Right cardiac atrium (tissue), 5 donors: Measurements from ENCODE around the gene TMEM18. TPM values are rescaled to one million over a fixed set of nuclear protein-coding genes. Genes with fewer than 3 reads are reported as not detected.
"Not testable (repeated sequence)": the region's sequence is repeated elsewhere in the genome, so short reads cannot be mapped to it uniquely, and the experiment has no call there.

ENCODE experiments used
- ATAC-seq, 2 donors: fragments of 200-7000 bp; cut with Tn5 transposase; one replicate each; pipeline versions ENCODE4 v1.8.0 to v1.9.1; 2020; ENCODE audit warnings: moderate library complexity in 2 of 2, mild to moderate bottlenecking in 1 of 2
- DNase-seq, 3 donors: peaks; one replicate each; pipeline ENCODE4 v3.0.0-alpha.2; 2020
- H3K27ac ChIP-seq: one replicate; pipeline ENCODE4 v1.5.1; 2013; ENCODE audit warnings: mild to moderate bottlenecking, low read length, control low read depth, moderate library complexity
- H3K27me3 ChIP-seq: one replicate; pipeline ENCODE4 v1.6.1; 2013; ENCODE audit not compliant: control insufficient read depth, insufficient read depth
- H3K4me1 ChIP-seq: one replicate; pipeline ENCODE4 v1.6.1; 2013; ENCODE audit warnings: low read length; ENCODE audit not compliant: control insufficient read depth, insufficient read depth
- H3K4me3 ChIP-seq: one replicate; pipeline ENCODE4 v1.5.1; 2013; ENCODE audit warnings: low read length, control low read depth
- H3K9me3 ChIP-seq: one replicate; pipeline ENCODE4 v1.6.1; 2013; ENCODE audit warnings: low read length; ENCODE audit not compliant: control insufficient read depth
- WGBS: extraction: QIAGEN DNeasy Blood & Tissue Kit; methylation state at CpG from one replicate; pipeline ENCODE4 v1.1.7; 2013; 5-methylcytosine and 5-hydroxymethylcytosine counted together
- intact Hi-C, 4 donors: fragments of 100-400 bp; cut with DNase I; formaldehyde crosslinking; loops; one replicate each; pipeline versions ENCODE4 v1.11.0 to v1.14.0; 2022 to 2023
- polyA plus RNA-seq: library from polyadenylated mRNA; stranded (reverse); fragments of 200-250 nt; gene quantifications from one replicate; pipeline ENCODE4 v1.2.3, GENCODE V29; 2013
- total RNA-seq, 4 donors: library from RNA; stranded (reverse); fragmentation: NEBNext Ultra II Directional; extraction: Animal tissue kit (Norgen Biotek cat#: 25700); gene quantifications; one replicate each; pipeline ENCODE4 v1.2.1, GENCODE V29; 2021
- donor health status: healthy with polysubstance abuse.
- donor health status: DM: no; HTN: yes; CAD: no.
- donor health status: DM: no; HTN: no; CAD: no.
- donor health status: DM: no; HTN: yes; CAD: no; lungs with severe emphysema.
- donor health status: DM: yes; HTN: yes; CAD: no.

TMEM18 gene
- total and polyA plus RNA-seq, 5 donors: 10.6 to 16.4 (median 14.8) TPM

DNA sequence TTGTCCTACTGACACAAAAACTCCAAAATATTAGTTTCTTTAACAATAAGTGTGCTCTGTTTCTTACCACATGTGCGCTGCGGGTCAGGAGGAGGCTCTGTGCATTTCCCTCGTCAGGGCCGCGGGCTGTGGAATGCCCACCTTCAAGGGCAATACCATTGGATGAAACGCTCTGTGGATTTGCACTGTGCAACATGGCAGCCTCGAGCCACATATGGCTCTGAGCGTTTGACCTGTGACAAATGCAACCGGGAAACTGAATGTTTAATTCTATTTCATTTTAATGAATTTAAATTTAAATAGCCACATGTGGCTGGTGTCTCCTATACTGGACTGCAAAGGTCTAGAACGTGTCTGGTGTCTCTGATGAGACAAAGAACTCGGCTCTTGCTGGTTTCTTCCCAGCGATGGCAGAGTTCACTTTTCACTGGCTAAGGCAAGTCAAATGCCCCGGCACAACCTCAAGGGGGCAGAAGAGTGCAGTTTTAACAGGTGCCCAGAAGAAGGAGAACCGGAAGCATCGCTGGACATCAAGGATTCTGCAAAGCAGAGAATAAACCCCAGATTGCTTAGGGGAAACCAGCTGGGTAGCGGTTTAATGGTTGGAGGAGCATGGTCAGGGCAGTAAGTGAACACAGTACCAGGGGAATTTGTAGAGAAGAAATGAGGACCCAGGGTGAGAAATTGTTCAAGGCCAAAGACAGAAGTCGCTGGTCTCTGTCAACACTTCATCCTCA, 37.0 kb upstream of the TMEM18 start:
- no peak overlapping the region for H3K4me3 ChIP-seq
- H3K27me3 ChIP-seq: no peaks in the 10 kb centered on the region
- H3K9me3 ChIP-seq: no peaks in the 10 kb centered on the region
- WGBS: 58% methylated on average over 17 of the region's 17 CpGs
- no peaks in the 10 kb centered on the region for H3K4me1 ChIP-seq
- H3K27ac ChIP-seq: no peak overlapping the region
- ATAC-seq (peak; percentile 47 to 48), DNase-seq (peak in 1 of 3 donors; percentile 49)
- intact Hi-C loops: loop anchor here in 3 of 4 donors (10.0 kb wide), 1 partner anchor 831 kb away; no protein-coding TSS in a partner anchor

DNA sequence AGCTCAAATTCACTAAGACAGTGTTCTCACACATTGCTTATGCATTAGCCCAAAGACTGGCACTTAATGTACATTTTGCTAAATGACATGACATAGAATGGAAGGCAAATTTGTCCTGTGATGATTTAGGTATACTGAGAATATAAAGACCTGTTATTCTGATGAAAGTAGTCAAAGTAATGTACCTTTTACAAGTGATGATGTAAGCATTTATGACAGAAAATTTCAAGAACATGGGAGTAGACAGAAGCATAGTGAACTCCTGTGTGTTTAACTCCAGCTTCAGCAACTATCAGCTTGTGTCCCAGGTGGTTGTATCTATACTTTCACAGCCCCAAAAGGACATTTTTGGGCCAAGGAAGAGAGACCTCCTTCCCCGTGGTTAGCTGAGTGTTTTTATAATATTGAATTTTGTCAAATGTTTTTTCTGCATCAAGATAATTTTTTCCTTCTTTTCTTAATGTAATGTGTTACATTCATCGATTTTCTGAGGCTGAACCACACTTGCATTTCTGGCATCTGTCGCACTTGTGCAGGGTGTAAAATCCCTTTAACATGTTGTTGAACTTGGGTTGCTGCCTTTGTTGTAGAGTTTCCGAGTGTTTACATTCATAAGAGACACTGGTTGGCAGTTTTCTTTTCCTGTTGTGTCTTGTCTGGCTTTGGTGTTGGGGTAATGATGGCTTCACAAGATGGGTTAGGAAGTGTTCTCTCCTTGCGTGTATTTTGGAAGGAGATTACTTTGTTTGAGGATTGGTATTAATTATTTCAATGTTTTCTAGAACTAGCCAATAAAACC, 33.9 kb upstream of the TMEM18 start:
- H3K27me3 ChIP-seq: no peaks in the 10 kb centered on the region
- no peak overlapping the region for H3K27ac ChIP-seq

DNA sequence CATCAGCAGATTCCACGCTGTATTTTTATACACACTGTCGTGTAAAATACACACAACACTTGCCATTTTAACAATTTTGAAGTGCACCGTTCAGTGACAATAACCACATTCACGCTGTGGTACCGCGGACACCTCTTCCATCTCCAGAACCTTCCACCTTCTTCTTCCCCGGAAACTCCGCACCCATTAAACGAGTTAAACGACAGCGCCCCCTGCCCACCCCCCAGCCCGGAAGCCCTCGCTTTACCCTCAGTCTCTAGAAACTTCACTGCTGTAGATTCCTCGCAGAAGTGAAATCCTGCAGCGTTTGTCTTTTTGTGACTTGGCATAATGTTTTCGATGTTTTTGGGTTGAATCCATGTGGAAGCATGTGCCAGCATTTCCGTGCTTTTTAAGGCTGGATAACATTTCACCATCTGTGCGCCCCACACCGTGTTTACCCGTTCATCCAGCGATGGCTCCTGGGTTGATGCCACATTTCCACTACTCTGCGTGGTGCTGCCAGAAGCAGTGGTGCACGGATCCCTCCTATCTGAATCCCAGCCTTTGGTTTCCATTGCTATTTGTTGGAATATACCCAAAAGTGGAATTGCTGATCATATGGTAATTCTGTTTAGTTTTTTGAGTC, 32.0 kb upstream of the TMEM18 start:
- intact Hi-C loops: no loop called here
- Histone ChIP-seq H3K4me1 (no peaks in the 10 kb centered on the region), H3K27ac (no peak overlapping the region), H3K4me3 (no peak overlapping the region), H3K9me3 (no peaks in the 10 kb centered on the region), H3K27me3 (no peaks in the 10 kb centered on the region)
- ATAC-seq (peak in 1 of 2 donors; percentile 31), DNase-seq (peak in 1 of 3 donors; percentile 59)
- 57% methylated on average over 23 of the region's 23 CpGs for WGBS

More for the DNA sequence above, 33.9 kb upstream of the TMEM18 start:
- H3K4me1 ChIP-seq: no peaks in the 10 kb centered on the region
- H3K4me3 ChIP-seq: no peak overlapping the region
- ATAC-seq (no peak), DNase-seq (no peak)
- intact Hi-C loops: loop anchor here in 3 of 4 donors (10.0 kb wide), 1 partner anchor 834 kb away; no protein-coding TSS in a partner anchor
- H3K9me3 ChIP-seq: no peaks in the 10 kb centered on the region
- 75% methylated on average over 5 of the region's 5 CpGs for WGBS

DNA sequence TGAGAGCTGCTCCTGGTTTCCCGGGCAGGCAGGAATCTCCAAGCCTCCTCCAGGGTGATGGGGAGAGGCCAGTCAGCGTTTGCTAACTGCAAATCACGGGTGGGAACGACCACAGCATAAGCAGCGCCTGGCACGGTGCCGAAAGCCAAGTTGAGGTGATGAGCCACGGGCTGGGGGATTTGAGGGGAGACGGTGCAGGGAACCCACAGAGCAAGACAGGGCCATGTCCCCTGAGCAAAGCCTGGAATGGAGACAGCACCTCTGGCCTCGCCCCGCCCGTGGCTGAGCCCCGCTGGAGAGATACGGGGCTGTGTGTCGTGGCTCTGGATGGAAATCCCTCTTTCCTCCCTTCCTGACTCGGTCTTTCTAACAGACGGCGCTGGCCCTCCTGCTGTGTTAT, 31.5 kb upstream of the TMEM18 start:
- Histone ChIP-seq H3K27ac (no peak overlapping the region), H3K4me1 (no peaks in the 10 kb centered on the region), H3K4me3 (no peak overlapping the region), H3K27me3 (no peaks in the 10 kb centered on the region), H3K9me3 (no peaks in the 10 kb centered on the region)
- intact Hi-C loops: no loop called here
- ATAC-seq (peak; percentile 20 to 38), DNase-seq (peak in 1 of 3 donors; percentile 36)
- 61% methylated on average over 18 of the region's 18 CpGs for WGBS

DNA sequence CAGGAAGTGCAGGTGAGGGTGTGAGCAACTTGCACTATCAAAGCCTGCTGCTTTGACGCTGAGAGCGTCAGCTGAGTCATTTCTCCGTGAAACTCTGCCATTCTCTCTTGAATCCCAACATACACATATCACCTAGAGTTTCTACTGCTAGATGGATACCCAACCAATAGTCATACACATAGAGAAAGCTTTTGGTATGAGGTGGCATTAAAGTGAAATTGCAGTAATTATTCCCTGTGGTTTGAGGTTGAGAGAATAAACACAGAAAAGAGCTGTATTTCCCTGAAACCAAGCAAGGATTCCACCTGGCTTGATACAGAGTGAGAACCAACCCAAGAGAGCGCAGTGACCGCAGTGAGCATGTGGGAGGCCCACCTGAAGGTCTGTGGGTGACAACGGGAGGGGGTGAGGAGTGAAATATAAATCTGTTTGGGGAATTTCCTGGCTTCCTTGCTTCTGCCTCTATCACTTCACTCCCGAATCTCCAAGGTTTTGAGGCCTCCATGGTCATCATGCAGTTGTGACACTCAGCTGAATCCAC, 28.8 kb upstream of the TMEM18 start:
- Histone ChIP-seq H3K27me3 (no peaks in the 10 kb centered on the region), H3K27ac (no peak overlapping the region), H3K4me3 (no peak overlapping the region), H3K9me3 (no peaks in the 10 kb centered on the region), H3K4me1 (no peaks in the 10 kb centered on the region)
- no peak for DNase-seq
- intact Hi-C loops: no loop called here
- no peak for ATAC-seq
- 85% methylated on average over 7 of the region's 7 CpGs for WGBS

DNA sequence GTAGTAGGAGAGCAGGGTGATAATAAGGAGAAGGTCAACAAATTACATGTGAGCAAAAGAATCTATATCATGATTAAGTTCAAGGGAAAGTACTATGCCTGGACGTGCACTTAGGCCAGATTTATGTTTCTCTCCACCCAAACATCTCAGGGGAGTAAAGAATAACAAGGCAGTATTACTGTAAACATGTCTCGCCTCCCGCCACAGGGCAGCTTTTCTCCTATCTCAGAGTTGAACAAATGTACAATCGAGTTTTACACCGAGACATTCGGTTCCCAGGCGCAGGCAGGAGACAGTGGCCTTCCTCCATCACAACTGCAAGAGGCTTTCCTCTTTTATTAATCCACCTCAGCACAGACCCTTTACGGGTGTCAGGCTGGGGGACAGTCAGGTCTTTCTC, 25.6 kb upstream of the TMEM18 start:
- H3K4me3 ChIP-seq, H3K4me1 ChIP-seq, H3K27me3 ChIP-seq, intact Hi-C loops, H3K27ac ChIP-seq, DNase-seq, H3K9me3 ChIP-seq, ATAC-seq: not testable (repeated sequence)
- 58% methylated on average over 8 of the region's 8 CpGs for WGBS

DNA sequence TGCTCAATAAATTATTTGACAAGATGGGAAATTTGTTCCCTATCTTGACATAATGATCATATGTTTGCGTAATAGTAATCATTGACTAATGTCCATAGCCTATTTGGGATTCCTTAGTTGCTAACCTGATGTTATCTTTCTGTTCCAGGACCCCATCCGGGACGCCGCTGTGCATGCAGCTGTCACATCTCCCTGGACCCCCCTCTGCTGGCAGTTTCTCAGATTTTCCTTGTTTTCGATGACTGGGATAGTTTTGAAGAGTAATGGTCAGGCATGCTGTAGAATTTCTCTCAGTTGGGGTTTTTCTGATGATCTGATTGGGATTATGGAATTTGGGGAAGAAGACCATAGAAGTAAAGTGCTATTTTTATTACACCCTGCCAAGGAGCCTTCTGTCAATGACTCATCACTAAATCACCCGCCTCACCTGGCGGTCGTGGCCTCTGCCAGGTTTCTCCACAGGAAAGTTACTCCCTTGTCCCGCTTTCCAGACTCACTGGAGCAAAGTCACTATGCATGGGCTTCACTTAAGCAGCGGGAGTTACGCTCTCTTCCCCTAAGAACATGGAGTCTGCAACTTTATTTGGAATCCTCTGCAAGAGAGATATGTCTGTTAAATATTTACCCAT, 19.9 kb upstream of the TMEM18 start:
- H3K27me3 ChIP-seq: no peaks in the 10 kb centered on the region
- H3K27ac ChIP-seq: no peak overlapping the region
- intact Hi-C loops: no loop called here
- H3K4me1 ChIP-seq: peaks cover 2% of the 10 kb centered on the region
- DNase-seq: no peak
- 80% methylated on average over 11 of the region's 11 CpGs for WGBS
- H3K9me3 ChIP-seq: no peaks in the 10 kb centered on the region
- no peak overlapping the region for H3K4me3 ChIP-seq
- no peak for ATAC-seq

DNA sequence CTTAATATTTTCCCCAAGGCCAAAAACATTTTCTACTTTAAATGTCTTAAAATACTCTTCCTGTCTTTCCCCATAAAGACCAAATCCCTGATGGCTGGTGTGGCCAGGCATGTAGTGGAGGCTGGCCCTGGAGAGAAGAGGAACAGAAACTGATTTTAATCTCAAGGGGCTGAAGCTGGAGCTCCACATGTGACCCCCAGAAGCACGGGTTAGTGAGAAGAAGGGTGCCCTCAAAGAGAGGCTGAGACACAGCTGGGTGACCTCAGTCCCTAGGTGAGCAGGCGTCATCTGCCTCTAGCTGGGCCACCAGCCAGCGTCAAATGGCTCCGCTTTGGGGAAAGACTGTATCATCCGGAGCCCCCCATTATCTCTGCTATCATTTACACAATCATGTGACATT, 19.3 kb upstream of the TMEM18 start:
- Histone ChIP-seq H3K27ac (no peak overlapping the region), H3K9me3 (no peaks in the 10 kb centered on the region), H3K4me1 (peaks cover 2% of the 10 kb centered on the region), H3K27me3 (no peaks in the 10 kb centered on the region), H3K4me3 (no peak overlapping the region)
- 77% methylated on average over 5 of the region's 5 CpGs for WGBS
- DNase-seq: no peak
- intact Hi-C loops: no loop called here
- ATAC-seq: no peak

DNA sequence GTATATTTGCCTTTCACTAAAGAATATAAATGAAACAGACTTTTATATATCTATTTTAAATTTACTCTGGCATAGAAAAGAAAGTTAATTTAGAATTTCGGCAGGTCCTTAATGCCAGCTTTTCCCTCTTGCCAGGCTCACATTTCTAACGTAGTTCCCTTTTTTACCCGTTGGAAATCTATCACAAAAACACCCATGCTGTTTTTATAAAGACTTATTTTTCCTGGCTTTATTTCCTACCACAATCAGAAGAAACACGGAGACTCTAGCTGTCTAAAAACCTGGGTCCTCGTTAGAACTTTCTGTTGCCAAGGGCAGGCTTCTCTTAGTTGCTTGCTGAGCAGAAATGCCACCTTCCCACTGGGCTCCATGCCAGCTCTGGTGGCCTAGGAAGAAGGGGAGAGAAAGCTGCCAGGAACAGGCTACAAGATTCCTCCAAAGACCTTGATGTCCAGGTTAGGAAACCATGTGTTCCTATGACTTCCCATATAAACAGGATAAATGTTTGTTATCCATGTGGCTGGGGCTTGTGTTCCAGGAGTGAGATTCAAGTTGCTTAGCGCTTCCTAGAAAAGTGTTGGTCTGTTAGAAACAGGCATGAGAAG, 17.8 kb upstream of the TMEM18 start:
- intact Hi-C loops: no loop called here
- peaks cover 2% of the 10 kb centered on the region for H3K4me1 ChIP-seq
- no peaks in the 10 kb centered on the region for H3K27me3 ChIP-seq
- DNase-seq: peak in 2 of 3 donors; percentile 72 to 78
- no peaks in the 10 kb centered on the region for H3K9me3 ChIP-seq
- 37% methylated on average over 6 of the region's 6 CpGs for WGBS
- no peak overlapping the region for H3K27ac ChIP-seq
- H3K4me3 ChIP-seq: no peak overlapping the region
- peak in 1 of 2 donors; percentile 38 for ATAC-seq

DNA sequence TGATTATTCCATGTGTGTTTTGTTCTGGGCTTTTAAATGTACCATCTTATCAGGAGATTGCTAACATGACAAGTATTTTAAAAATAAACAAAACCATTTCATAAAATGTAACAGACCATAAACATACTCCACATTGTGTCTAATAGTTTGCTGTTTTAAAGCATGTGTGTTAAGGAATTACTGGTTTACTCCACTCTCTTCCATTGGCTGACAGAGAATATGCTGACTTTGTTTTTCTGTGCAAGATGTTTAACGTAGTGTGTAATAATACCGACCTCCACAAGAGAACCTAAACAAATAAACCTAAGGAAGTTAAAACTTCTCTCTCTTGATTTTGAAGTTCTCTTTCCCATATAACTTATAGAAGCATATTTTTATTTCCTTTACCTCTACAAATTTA, 17.0 kb upstream of the TMEM18 start:
- no peaks in the 10 kb centered on the region for H3K27me3 ChIP-seq
- intact Hi-C loops: no loop called here
- no peak overlapping the region for H3K4me3 ChIP-seq
- H3K9me3 ChIP-seq: no peaks in the 10 kb centered on the region
- no peak for ATAC-seq
- 34% methylated on average over 2 of the region's 2 CpGs for WGBS
- no peak overlapping the region for H3K27ac ChIP-seq
- H3K4me1 ChIP-seq: peaks cover 2% of the 10 kb centered on the region
- no peak for DNase-seq
